Type B pancreatic cell (in vitro differentiated cells): Measurements from ENCODE around the gene VIT. TPM values are rescaled to one million over a fixed set of nuclear protein-coding genes. Genes with fewer than 3 reads are reported as not detected.
"Not testable (repeated sequence)": the region's sequence is repeated elsewhere in the genome, so short reads cannot be mapped to it uniquely, and the experiment has no call there.

Source experiments
- DNase-seq: peaks from one replicate; pipeline ENCODE4 v3.0.0; 2021; ENCODE audit warnings: mixed read lengths; ENCODE audit not compliant: unreplicated experiment; ENCODE audit errors: extremely low spot score
- H3K27ac Mint-ChIP-seq: 2 replicates; pipeline ENCODE4 v1.8.0; 2021; ENCODE audit warnings: mild to moderate bottlenecking, mixed read lengths
- H3K27me3 Mint-ChIP-seq: 2 replicates; pipeline ENCODE4 v1.8.0; 2021; ENCODE audit warnings: mixed read lengths
- H3K36me3 Mint-ChIP-seq: 2 replicates; pipeline ENCODE4 v1.8.0; 2021; ENCODE audit warnings: mixed read lengths
- H3K4me1 Mint-ChIP-seq: one replicate; pipeline ENCODE4 v1.8.0; 2021; ENCODE audit warnings: mixed read lengths; ENCODE audit not compliant: unreplicated experiment
- H3K4me3 Mint-ChIP-seq: 2 replicates; pipeline ENCODE4 v1.8.0; 2021; ENCODE audit warnings: mild to moderate bottlenecking, mixed read lengths
- H3K9me3 Mint-ChIP-seq: 2 replicates; pipeline ENCODE4 v1.8.0; 2021; ENCODE audit warnings: mixed read lengths
- CTCF ChIP-seq: fragments of 200-600 bp; sonication (generic); conservative IDR thresholded peaks from 2 replicates; pipeline ENCODE4 v1.5.0; 2021; ENCODE audit warnings: antibody characterized with exemption, mild to moderate bottlenecking
- total RNA-seq: library from RNA; stranded (reverse); gene quantifications from 2 replicates; pipeline ENCODE4 v1.2.1, GENCODE V29; 2021; ENCODE audit warnings: low replicate concordance

Gene VIT
- total RNA-seq, 1 donor from 2014 or later: 1.2 TPM

DNA sequence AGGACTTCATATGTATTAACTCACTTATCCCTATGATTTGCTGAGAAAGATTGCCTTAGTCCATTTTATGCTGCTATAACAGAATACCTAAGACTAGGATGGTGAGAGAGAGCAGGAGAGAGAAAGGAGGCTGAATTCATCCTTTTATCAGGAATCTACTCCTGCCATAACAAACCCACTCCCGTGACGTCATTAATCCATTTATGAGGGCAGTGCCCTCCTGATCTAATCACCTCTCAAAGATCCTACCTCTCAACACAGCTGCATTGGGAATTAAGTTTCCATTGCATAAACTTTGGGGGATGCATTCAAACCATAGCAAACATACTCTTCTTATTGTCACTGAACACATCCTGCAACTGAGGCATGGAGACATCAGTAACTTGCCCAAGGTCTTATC lies 122.0 kb downstream of the VIT start:
- no peaks in the 10 kb centered on the region for H3K36me3 Mint-ChIP-seq
- no peaks in the 10 kb centered on the region for H3K27me3 Mint-ChIP-seq
- no peak overlapping the region for H3K27ac Mint-ChIP-seq
- no peak for TF ChIP-seq CTCF
- H3K4me1 Mint-ChIP-seq: peaks cover 4% of the 10 kb centered on the region
- H3K9me3 Mint-ChIP-seq: no peaks in the 10 kb centered on the region
- no peak overlapping the region for H3K4me3 Mint-ChIP-seq
- DNase-seq: no peak

DNA sequence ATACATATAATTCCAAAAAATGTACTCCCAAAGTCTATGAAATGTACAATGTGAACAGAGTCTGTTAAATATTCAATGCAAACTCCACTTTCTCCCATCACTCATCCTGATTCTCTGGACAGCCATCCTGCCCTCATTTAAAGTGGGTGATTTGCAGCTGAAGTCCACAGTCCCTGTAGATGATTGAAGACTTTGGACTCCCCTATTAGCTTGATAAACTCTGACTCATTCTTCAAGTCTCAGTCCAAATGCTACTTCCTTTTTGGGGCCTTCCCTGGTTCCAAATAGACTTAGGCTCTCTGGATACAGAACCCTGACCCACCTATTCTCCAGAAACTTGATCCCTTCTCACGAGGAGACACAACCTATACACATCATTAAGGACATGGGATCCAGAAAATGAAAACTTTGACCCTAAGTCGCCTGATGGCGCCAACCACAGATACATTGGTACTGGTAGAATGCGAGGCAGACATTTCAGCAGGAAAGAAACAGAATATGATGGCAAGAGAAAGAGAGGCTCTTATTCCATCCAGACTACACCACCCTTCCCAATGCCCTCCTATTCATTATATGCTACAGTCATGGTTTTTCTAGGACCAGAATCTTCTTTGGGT lies 122.7 kb downstream of the VIT start:
- no peaks in the 10 kb centered on the region for H3K27me3 Mint-ChIP-seq
- no peak for DNase-seq
- peaks cover 7% of the 10 kb centered on the region for H3K4me1 Mint-ChIP-seq
- TF ChIP-seq CTCF: no peak
- no peak overlapping the region for H3K27ac Mint-ChIP-seq
- H3K36me3 Mint-ChIP-seq: no peaks in the 10 kb centered on the region
- H3K9me3 Mint-ChIP-seq: no peaks in the 10 kb centered on the region
- no peak overlapping the region for H3K4me3 Mint-ChIP-seq

DNA sequence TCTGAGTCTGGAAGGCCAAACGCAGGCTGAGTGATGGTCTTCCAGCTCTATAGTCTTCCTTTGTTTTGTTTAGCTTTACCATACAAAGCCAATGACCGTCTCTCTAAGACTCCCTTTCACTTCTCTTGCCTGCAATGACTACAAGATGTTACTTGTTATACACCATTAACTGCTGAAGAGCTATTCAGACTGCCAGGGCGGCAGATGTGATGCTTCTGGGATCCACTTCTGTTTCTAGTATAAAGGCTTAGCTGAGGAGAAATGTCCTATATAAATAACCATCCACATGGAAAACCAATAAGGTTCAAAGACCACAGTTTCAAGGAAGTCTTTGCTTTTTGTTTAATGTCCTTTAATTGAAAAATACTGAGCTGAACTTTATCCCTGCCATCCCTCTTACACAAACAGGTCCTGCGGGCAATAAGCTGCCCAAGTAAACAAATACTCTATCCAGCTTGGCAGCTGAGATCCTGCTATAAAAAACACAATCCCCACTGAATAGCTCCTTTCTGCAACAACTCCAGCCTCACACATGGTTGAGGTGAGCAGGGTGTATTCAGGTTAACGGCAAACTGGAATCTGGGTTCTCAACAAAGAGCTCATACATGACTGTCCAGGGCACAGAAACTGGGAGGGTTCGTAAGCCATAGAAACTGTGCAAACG lies 124.6 kb downstream of the VIT start:
- Mint-ChIP-seq H3K27me3 (no peaks in the 10 kb centered on the region), H3K36me3 (no peaks in the 10 kb centered on the region), H3K27ac (no peak overlapping the region), H3K4me1 (peaks cover 10% of the 10 kb centered on the region), H3K9me3 (no peaks in the 10 kb centered on the region), H3K4me3 (no peak overlapping the region)
- TF ChIP-seq CTCF: no peak
- DNase-seq: no peak

- no peak for TF ChIP-seq CTCF
- Mint-ChIP-seq H3K4me3 (no peak overlapping the region), H3K27ac (no peak overlapping the region), H3K4me1 (peaks cover 10% of the 10 kb centered on the region), H3K27me3 (no peaks in the 10 kb centered on the region), H3K9me3 (no peaks in the 10 kb centered on the region), H3K36me3 (no peaks in the 10 kb centered on the region)
- DNase-seq: no peak
Observed at GRCh38 chr2:36823862-36824261, 127.4 kb downstream of the VIT start.

GRCh38 chr2:36824273-36824672 lies 127.8 kb downstream of the VIT start:
- H3K27me3 Mint-ChIP-seq: no peaks in the 10 kb centered on the region
- no peak overlapping the region for H3K4me3 Mint-ChIP-seq
- no peaks in the 10 kb centered on the region for H3K9me3 Mint-ChIP-seq
- no peaks in the 10 kb centered on the region for H3K36me3 Mint-ChIP-seq
- no peak for TF ChIP-seq CTCF
- H3K27ac Mint-ChIP-seq: no peak overlapping the region
- DNase-seq: no peak
- H3K4me1 Mint-ChIP-seq: peaks cover 10% of the 10 kb centered on the region

DNA sequence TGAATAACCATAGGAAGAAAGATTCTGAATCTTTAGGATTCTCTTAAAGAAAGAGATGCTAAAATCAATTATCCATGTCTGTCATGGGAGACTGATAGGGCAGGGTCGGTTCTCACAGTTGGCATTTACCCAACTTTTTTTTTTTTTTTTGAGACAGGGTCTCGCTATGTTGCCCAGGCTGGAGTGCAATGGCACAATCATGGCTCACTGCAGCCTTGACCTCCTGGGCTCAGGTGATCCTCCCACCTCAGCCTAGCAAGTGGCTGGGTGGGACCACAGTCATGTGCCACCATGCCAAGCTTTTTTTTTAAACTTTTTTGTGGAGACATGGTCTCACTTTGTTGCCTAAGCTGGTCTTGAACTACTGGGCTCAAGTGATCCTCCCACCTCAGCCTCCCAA lies 128.2 kb downstream of the VIT start:
- not testable (repeated sequence) for H3K27me3 Mint-ChIP-seq, H3K36me3 Mint-ChIP-seq, DNase-seq, H3K4me3 Mint-ChIP-seq, H3K27ac Mint-ChIP-seq, H3K9me3 Mint-ChIP-seq, H3K4me1 Mint-ChIP-seq
